Measurements from ENCODE around the gene CD84.
"Not testable (repeated sequence)": the region's sequence is repeated elsewhere in the genome, so short reads cannot be mapped to it uniquely, and the experiment has no call there.

The CD84 gene

GRCh38 chr1:160608514-160608913 is 29.2 kb upstream of the CD84 start:
- DNase-seq, result no peak

DNA sequence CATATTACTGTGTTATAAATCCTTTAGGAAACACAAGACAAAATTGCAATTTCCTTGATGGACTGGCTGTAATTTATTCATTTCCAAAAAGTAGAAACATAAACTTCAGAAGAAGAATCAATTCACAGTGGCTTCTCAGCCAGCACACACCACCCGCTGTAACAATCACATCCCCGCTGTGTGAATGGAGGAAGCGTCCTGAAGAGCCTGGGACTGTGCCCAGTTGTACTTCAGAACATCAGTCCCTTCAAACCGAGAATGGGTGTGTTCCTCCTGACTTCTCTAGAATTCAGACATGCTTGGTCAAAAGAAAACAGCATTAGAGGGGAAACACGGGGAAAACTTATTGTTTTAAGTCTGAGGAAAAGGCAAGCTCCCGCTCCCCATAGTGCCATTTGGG is 28.8 kb upstream of the CD84 start:
- no peak for DNase-seq

DNA sequence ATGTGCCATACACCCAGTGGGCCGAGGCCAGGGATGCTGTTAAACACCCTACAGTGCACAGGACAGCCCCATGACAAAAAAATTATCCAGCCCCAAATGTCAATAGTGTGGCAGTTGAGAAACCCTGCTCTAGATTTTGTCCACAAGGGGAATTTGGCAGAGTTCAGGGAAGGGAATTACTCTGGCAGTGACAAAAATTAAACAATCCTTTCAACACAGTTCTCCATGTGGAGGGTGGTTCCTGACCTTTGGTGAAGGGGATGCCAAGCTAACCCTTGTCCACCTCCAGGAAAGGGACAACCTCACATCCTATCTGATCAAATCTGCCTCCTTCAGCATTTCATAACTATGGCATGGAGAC is 28.4 kb upstream of the CD84 start:
- DNase-seq, result no peak

DNA sequence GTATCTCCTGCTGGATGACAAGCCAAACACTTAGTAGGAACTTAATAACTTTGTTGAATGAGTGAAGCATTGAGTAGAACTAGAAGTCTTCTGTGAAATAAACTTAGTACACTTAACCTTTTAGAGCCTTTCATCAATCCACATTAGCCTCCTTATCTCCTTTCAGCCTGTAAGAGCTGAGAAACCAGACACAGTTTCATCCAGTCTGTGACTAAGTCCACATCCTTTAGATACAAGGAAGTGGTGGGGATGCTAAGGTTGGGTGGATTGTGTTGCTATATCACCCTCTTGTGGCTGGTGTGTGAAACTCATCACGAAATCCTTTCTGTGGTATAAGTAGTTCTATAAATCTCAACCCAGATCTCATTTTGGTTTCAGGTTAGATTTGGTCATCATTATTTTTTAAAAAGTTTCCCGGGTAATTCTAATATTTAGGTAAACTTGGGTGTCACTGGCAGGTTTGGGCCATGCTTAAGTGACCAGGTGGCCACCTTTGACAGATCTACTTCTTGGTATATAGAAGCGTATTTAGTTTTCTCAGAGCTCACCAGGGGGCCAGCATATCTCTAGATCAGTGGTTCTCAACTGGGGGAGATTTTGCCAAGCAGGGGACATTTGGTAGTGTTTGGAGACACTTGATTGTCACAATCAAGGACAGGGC is 27.8 kb upstream of the CD84 start:
- DNase-seq, result peak; percentile 61

DNA sequence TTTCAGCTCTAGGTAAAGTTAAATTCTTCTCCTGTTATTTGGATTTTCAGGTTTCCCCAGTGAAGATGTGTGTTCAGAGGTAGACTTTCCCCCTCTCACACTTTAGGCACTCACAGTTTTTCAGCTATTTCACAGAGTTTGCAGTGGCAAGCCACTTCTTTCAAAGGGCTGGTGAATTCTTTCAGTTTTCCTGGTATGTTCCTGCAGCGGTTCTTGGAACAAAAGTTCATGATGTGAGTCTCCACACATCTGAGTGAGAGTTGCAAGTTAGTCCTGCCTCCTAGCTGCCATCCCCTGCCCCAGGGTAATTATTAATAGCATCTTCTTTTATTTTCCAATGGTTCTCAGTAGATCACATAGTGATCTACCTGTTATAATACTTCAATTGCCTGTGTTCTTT is 27.3 kb upstream of the CD84 start:
- no peak for DNase-seq

- DNase-seq, result no peak
These were observed 26.6 kb upstream of the CD84 start for GRCh38 chr1:160605792-160606479.

- no peak for DNase-seq
These were observed 25.9 kb upstream of the CD84 start for GRCh38 chr1:160605205-160605604.

GRCh38 chr1:160597705-160598104 is 18.4 kb upstream of the CD84 start:
- no peak for DNase-seq

GRCh38 chr1:160597051-160597450 is 17.8 kb upstream of the CD84 start:
- no peak for DNase-seq

DNA sequence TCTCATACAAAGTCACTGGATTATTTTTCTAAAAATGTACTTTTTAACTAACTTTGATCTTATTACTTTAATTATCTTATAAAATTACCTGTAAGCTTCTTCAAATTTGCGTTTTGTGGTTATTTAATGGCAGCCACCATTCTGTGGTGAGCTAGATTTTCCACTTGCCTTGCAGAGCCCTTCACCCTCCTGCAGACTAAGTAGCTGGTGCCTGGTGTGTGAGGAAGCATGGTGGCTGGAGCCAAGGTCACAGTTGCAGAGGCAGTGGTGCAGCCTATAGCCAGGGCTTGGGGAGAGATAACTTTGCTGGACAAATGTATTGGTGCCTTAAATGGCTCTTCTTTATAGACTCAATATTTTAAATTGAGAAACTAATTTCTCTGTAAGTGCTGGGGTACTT is 11.2 kb upstream of the CD84 start:
- DNase-seq, result no peak

DNA sequence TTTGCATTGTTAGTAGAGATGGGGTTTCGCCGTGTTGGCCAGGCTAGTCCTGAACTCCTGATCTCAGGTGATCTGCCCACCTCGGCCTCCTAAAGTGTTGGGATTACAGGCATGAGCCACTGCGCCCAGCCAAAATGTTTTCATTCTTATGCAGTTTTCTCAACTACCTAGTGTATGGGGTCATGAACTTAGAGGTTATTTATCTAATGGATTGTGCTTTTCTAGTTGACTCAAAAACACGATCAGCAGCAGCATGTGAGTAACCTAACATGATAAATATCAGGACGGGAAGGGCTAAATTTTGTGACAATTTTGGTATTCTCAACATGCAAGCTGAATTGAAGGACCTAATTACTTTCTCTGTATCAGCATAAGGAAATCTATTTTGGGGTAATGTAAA is 9.2 kb upstream of the CD84 start:
- no peak for DNase-seq

- DNase-seq, result no peak
These were observed 5.5 kb upstream of the CD84 start for GRCh38 chr1:160584784-160585183.

GRCh38 chr1:160582976-160583375 is 3.7 kb upstream of the CD84 start:
- DNase-seq, result not testable (repeated sequence)

- no peak for DNase-seq
These were observed 2.7 kb upstream of the CD84 start for GRCh38 chr1:160581961-160582360.

DNA sequence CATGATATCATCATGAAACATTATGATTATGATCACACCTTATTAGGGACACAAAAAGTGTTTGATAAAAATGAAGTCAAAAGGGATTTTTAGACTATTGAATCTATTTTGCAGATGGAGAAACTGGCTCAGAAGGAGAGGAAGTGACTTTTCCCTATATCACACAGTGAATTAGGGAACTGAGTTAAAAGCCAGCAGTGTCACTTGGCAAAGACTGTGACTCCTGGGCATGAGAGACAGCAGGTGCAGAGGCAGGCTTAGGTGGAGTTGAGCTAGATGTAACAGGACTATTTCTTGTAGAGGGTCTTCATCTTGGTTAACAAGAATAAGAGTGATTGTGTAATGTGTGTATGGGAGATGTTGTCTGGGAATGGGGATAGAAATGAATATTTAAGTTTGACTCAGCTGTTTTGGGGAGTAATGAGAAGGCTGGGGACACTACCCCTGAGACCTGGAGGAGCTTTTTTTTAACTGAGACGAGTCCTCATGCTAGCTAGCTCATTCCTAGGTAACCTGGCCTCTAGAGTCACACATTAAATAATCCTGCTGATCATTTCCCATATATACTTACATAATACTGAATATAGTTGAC is 1.0 kb upstream of the CD84 start:
- no peak for DNase-seq

GRCh38 chr1:160578525-160579191 is 638 bp downstream of the CD84 start:
- DNase-seq, result no peak

DNA sequence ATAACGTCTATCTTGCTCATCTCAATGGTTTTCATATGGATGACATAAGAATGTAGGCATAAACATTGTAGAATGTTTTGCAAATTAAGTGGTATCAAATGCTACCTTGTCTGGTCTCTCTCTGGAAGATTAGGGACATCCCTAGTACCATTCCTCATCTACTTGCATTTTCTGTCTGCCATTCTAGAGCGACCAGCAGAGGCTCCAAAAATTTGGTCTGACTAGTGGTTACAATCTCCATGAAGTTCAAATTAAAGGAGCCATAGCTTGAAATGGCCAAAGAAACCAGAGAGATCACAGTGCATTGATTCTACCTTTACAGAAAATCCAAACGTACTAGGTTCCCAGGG is 1.1 kb downstream of the CD84 start:
- no peak for DNase-seq

- no peak for DNase-seq
These were observed 1.6 kb downstream of the CD84 start for GRCh38 chr1:160577671-160578070.

- DNase-seq, result no peak
These were observed 2.4 kb downstream of the CD84 start for GRCh38 chr1:160576884-160577283.

DNA sequence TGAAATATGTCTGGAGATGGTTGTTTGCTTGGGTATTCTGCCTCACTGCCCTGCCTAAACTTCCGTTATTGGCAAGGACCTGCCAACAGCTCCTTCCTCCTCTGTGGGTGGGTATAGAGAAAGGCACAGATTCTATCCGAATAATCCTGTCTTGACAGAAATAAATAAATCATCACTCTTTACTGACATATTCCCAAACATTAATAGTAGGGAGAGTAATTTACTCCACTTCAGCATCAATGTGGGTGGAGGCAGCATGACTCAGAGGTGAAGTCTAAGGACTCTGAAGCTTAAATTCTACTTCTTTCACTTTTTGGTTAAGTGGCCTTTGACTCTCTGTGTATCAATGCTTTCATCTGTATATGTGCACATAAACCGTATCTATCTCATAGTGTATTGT is 2.9 kb downstream of the CD84 start:
- DNase-seq, result peak; percentile 63

DNA sequence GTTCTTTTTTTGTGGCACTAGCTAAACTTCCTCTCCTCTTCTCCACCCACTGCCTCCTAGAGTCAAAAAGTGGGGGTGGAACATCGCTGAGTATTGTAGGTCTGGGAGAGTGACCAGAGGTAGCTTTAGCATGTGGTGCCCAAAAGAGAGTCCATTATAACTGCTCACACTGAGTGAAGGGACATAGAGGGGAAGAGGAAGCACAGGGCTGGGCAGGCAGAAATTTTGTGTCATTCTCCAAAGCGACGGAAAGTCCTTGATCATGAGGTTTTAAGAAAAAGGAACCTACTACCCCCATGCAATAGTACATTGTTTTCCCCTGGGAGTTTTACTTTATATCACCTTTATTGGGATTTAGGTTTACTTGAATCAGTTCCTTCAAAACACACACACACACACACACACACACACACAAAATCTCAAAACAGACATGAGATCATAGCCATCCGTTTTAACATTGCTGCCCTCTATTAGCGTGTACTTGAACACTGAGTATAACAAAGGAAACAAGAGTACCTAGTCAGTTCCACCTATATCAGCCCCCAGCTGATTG is 4.1 kb downstream of the CD84 start:
- no peak for DNase-seq

GRCh38 chr1:160570840-160571239 is 8.5 kb downstream of the CD84 start:
- DNase-seq, result no peak

GRCh38 chr1:160569806-160570205 is 9.5 kb downstream of the CD84 start:
- no peak for DNase-seq
